ENCODE results near the gene OR52E8.

The OR52E8 gene

GRCh38 chr11:5809122-5809519 lies 48.4 kb downstream of the OR52E8 start:
- no peaks in the 10 kb centered on the region for H3K36me3 ChIP-seq (replicated peaks in 1 of 2; ENCODE audit: control insufficient read depth in 2 of 2, insufficient read depth in 2 of 2, low read length in 2 of 2)
- H3K4me3 ChIP-seq (ENCODE audit: low read length in 2 of 2), result no peak overlapping the region

GRCh38 chr11:5808500-5809121 lies 48.9 kb downstream of the OR52E8 start, which contains the start of gene OR52N2:
Gene OR52N2 (plus strand): TSS chr11:5808924. CDS start chr11:5820336, 11,412 bp downstream.
- WGBS, 2 donors (ENCODE audit: extremely low coverage in 2 of 2, insufficient read length in 2 of 2, insufficient replicate concordance in 1 of 2), result no CpG with 5 or more reads among the region's 24 CpGs
- no peak within 1 kb of the TSS for H2BK15ac ChIP-seq (ENCODE audit: low read length)
- no peak within 1 kb of the TSS for H3K23ac ChIP-seq (ENCODE audit: low read depth, low read length, poor library complexity)
- H3K14ac ChIP-seq (ENCODE audit: low read length), result no peak within 1 kb of the TSS
- H2AFZ ChIP-seq (ENCODE audit: low read length), result peak within 1 kb of the TSS; percentile 62
- DNase-seq (ENCODE audit: low spot score), result peak; percentile 81
- H4K91ac ChIP-seq (ENCODE audit: low read depth, low read length, poor library complexity), result no peak within 1 kb of the TSS
- peak within 1 kb of the TSS; percentile 69 for H3K4me2 ChIP-seq (ENCODE audit: insufficient read depth, low read length, poor library complexity, severe bottlenecking)
- peak within 1 kb of the TSS; percentile 79 for H3K18ac ChIP-seq (ENCODE audit: low read length)
- H2BK120ac ChIP-seq (ENCODE audit: low read depth, low read length), result no peak within 1 kb of the TSS
- no peak within 1 kb of the TSS for H2AK5ac ChIP-seq (ENCODE audit: low read depth, low read length)
- no peak within 1 kb of the TSS for H4K8ac ChIP-seq (ENCODE audit: low read depth, low read length)
- H3K4ac ChIP-seq (ENCODE audit: low read length), result no peak within 1 kb of the TSS
- no peak within 1 kb of the TSS for H3K9ac ChIP-seq (ENCODE audit: low read depth, low read length, poor library complexity)
- H3K9me3 ChIP-seq (replicated peaks in 1 of 2; ENCODE audit: control insufficient read depth in 2 of 2, insufficient read depth in 1 of 2, low read depth in 1 of 2, low read length in 2 of 2), result no peaks in the 10 kb centered on the region
- H3K4me3 ChIP-seq (ENCODE audit: low read length in 2 of 2), result peak within 1 kb of the TSS in 1 of 2 donors; percentile 70
- no peaks in the 10 kb centered on the region for H3K36me3 ChIP-seq (replicated peaks in 1 of 2; ENCODE audit: control insufficient read depth in 2 of 2, insufficient read depth in 2 of 2, low read length in 2 of 2)
- no peaks in the 10 kb centered on the region for H3K79me1 ChIP-seq (ENCODE audit: low read depth, low read length)
- no peak within 1 kb of the TSS for H3K27ac ChIP-seq (replicated peaks; ENCODE audit: low read length)
- peaks cover 0 to 3% of the 10 kb centered on the region in 2 donors for H3K4me1 ChIP-seq (ENCODE audit: control insufficient read depth in 2 of 2, insufficient read depth in 1 of 2, low read depth in 1 of 2, low read length in 2 of 2)
- no peak within 1 kb of the TSS for H2BK12ac ChIP-seq (ENCODE audit: low read length)
- H3K27me3 ChIP-seq (ENCODE audit: control insufficient read depth in 3 of 3, insufficient read depth in 3 of 3, low read depth in 1 of 3, low read length in 3 of 3), result no peaks in the 10 kb centered on the region
- no peak within 1 kb of the TSS for H2BK5ac ChIP-seq (ENCODE audit: low read length)

More at GRCh38 chr11:5809122-5809519, 48.4 kb downstream of the OR52E8 start:
- Histone ChIP-seq H3K4ac (ENCODE audit: low read length) (no peak overlapping the region), H3K23ac (ENCODE audit: low read depth, low read length, poor library complexity) (no peak overlapping the region), H4K91ac (ENCODE audit: low read depth, low read length, poor library complexity) (no peak overlapping the region), H3K18ac (ENCODE audit: low read length) (no peak overlapping the region), H4K8ac (ENCODE audit: low read depth, low read length) (no peak overlapping the region), H3K14ac (ENCODE audit: low read length) (no peak overlapping the region), H2AK5ac (ENCODE audit: low read depth, low read length) (no peak overlapping the region), H3K9ac (ENCODE audit: low read depth, low read length, poor library complexity) (no peak overlapping the region), H2BK15ac (ENCODE audit: low read length) (no peak overlapping the region), H2BK120ac (ENCODE audit: low read depth, low read length) (no peak overlapping the region), H3K4me1 (ENCODE audit: control insufficient read depth in 2 of 2, insufficient read depth in 1 of 2, low read depth in 1 of 2, low read length in 2 of 2) (peaks cover 0 to 3% of the 10 kb centered on the region in 2 donors), H3K4me2 (ENCODE audit: insufficient read depth, low read length, poor library complexity, severe bottlenecking) (no peak overlapping the region), H2AFZ (ENCODE audit: low read length) (peak overlapping the region; percentile 62), H3K27me3 (ENCODE audit: control insufficient read depth in 3 of 3, insufficient read depth in 3 of 3, low read depth in 1 of 3, low read length in 3 of 3) (no peaks in the 10 kb centered on the region), H3K27ac (replicated peaks; ENCODE audit: low read length) (no peak overlapping the region), H3K9me3 (replicated peaks in 1 of 2; ENCODE audit: control insufficient read depth in 2 of 2, insufficient read depth in 1 of 2, low read depth in 1 of 2, low read length in 2 of 2) (no peaks in the 10 kb centered on the region), H2BK12ac (ENCODE audit: low read length) (no peak overlapping the region), H2BK5ac (ENCODE audit: low read length) (no peak overlapping the region), H3K79me1 (ENCODE audit: low read depth, low read length) (no peaks in the 10 kb centered on the region)
- no peak for DNase-seq (ENCODE audit: low spot score)
- no CpG with 5 or more reads among the region's 5 CpGs for WGBS, 2 donors (ENCODE audit: extremely low coverage in 2 of 2, insufficient read length in 2 of 2, insufficient replicate concordance in 1 of 2)

- Histone ChIP-seq H3K79me1 (ENCODE audit: low read depth, low read length) (no peaks in the 10 kb centered on the region), H3K18ac (ENCODE audit: low read length) (no peak overlapping the region), H2AFZ (ENCODE audit: low read length) (no peak overlapping the region), H3K4me1 (ENCODE audit: control insufficient read depth in 2 of 2, insufficient read depth in 1 of 2, low read depth in 1 of 2, low read length in 2 of 2) (peaks cover 0 to 3% of the 10 kb centered on the region in 2 donors), H3K4me3 (ENCODE audit: low read length in 2 of 2) (no peak overlapping the region), H2BK12ac (ENCODE audit: low read length) (no peak overlapping the region), H4K8ac (ENCODE audit: low read depth, low read length) (no peak overlapping the region), H2BK15ac (ENCODE audit: low read length) (no peak overlapping the region), H2BK120ac (ENCODE audit: low read depth, low read length) (no peak overlapping the region), H3K4me2 (ENCODE audit: insufficient read depth, low read length, poor library complexity, severe bottlenecking) (no peak overlapping the region), H3K4ac (ENCODE audit: low read length) (no peak overlapping the region), H3K27ac (replicated peaks; ENCODE audit: low read length) (no peak overlapping the region), H3K9ac (ENCODE audit: low read depth, low read length, poor library complexity) (no peak overlapping the region), H2AK5ac (ENCODE audit: low read depth, low read length) (no peak overlapping the region), H3K9me3 (replicated peaks in 1 of 2; ENCODE audit: control insufficient read depth in 2 of 2, insufficient read depth in 1 of 2, low read depth in 1 of 2, low read length in 2 of 2) (no peaks in the 10 kb centered on the region), H3K27me3 (ENCODE audit: control insufficient read depth in 3 of 3, insufficient read depth in 3 of 3, low read depth in 1 of 3, low read length in 3 of 3) (no peaks in the 10 kb centered on the region), H3K23ac (ENCODE audit: low read depth, low read length, poor library complexity) (no peak overlapping the region), H2BK5ac (ENCODE audit: low read length) (no peak overlapping the region), H4K91ac (ENCODE audit: low read depth, low read length, poor library complexity) (no peak overlapping the region), H3K14ac (ENCODE audit: low read length) (no peak overlapping the region), H3K36me3 (replicated peaks in 1 of 2; ENCODE audit: control insufficient read depth in 2 of 2, insufficient read depth in 2 of 2, low read length in 2 of 2) (no peaks in the 10 kb centered on the region)
- no CpG with 5 or more reads among the region's 10 CpGs for WGBS, 2 donors (ENCODE audit: extremely low coverage in 2 of 2, insufficient read length in 2 of 2, insufficient replicate concordance in 1 of 2)
- DNase-seq (ENCODE audit: low spot score), result no peak
Measured at GRCh38 chr11:5807580-5807979, 49.9 kb downstream of the OR52E8 start.

All from neuronal stem cell (in vitro differentiated cells).